Smooth muscle cell (in vitro differentiated cells): ENCODE data around the gene ANKRD33. TPM values are rescaled to one million over a fixed set of nuclear protein-coding genes. Genes with fewer than 3 reads are reported as not detected.

Experiments used
- DNase-seq: peaks from one replicate; lab custom pipeline; 2025; ENCODE audit not compliant: unreplicated experiment; lab: John Stamatoyannopoulos, UW
- H2AFZ ChIP-seq: fragments of 200-600 bp; sonication (generic); 2 replicates; pipeline ENCODE4 v1.6.0; 2016; ENCODE audit warnings: antibody characterized with exemption, low read depth, mild to moderate bottlenecking
- H3F3A ChIP-seq: fragments of 200-600 bp; sonication (generic); 2 replicates; pipeline ENCODE4 v1.6.0; 2017; ENCODE audit warnings: antibody characterized with exemption, low read depth
- H3K27ac ChIP-seq: fragments of 200-600 bp; sonication (generic); 2 replicates; pipeline ENCODE4 v1.5.1; 2016; ENCODE audit warnings: low read depth, mild to moderate bottlenecking
- H3K27me3 ChIP-seq: fragments of 200-600 bp; sonication (generic); 2 replicates; pipeline ENCODE4 v1.6.1; 2016; ENCODE audit warnings: low read depth, mild to moderate bottlenecking
- H3K36me3 ChIP-seq: fragments of 200-600 bp; sonication (generic); 2 replicates; pipeline ENCODE4 v1.5.1; 2016; ENCODE audit warnings: low read depth
- H3K4me1 ChIP-seq: fragments of 200-600 bp; sonication (generic); 2 replicates; pipeline ENCODE4 v1.5.1; 2016; ENCODE audit warnings: low read depth
- H3K4me2 ChIP-seq: fragments of 200-600 bp; sonication (generic); 2 replicates; pipeline ENCODE4 v1.6.0; 2016; ENCODE audit warnings: mild to moderate bottlenecking
- H3K4me3 ChIP-seq: fragments of 200-600 bp; sonication (generic); 2 replicates; pipeline ENCODE4 v1.5.1; 2016; ENCODE audit warnings: mild to moderate bottlenecking
- H3K79me2 ChIP-seq: fragments of 200-600 bp; sonication (generic); 2 replicates; pipeline ENCODE4 v1.6.0; 2016; ENCODE audit warnings: low read depth, mild to moderate bottlenecking
- H3K9ac ChIP-seq: fragments of 200-600 bp; sonication (generic); 2 replicates; pipeline ENCODE4 v1.6.0; 2016; ENCODE audit warnings: low read depth
- H3K9me3 ChIP-seq: fragments of 200-600 bp; sonication (generic); replicated peaks from 2 replicates; pipeline ENCODE4 v1.5.1; 2016; ENCODE audit warnings: low read depth
- H4K20me1 ChIP-seq: fragments of 200-600 bp; sonication (generic); 2 replicates; pipeline ENCODE4 v1.6.0; 2016; ENCODE audit warnings: low read depth
- WGBS: methylation state at CpG from one replicate; pipeline ENCODE4 v1.1.7; 2016; ENCODE audit warnings: low lambda C conversion rate; 5-methylcytosine and 5-hydroxymethylcytosine counted together
- polyA plus RNA-seq: library from polyadenylated mRNA; unstranded; fragments of >200 nt; fragmentation: Nextera tagmentation; extraction: Ambion mirVana; gene quantifications from 2 replicates; pipeline ENCODE4 v1.2.1, GENCODE V29; 2016
- total RNA-seq: library from RNA; depleted of rRNA; stranded (reverse); fragments of >200 nt; gene quantifications from 2 replicates; pipeline ENCODE4 v1.2.3, GENCODE V29; 2014
- TF ChIP-seq, protein P1 (sequence below): fragments of 200-600 bp; sonication (generic); IDR thresholded peaks from 2 replicates; pipeline ENCODE4 v1.5.1; 2017; ENCODE audit warnings: borderline replicate concordance, mild to moderate bottlenecking, antibody characterized with exemption; ENCODE audit not compliant: insufficient read depth, poor library complexity, severe bottlenecking

Gene ANKRD33
- total and polyA plus RNA-seq, 2 experiments from 2014 or later: 1.3 TPM; not detected in 1

DNA sequence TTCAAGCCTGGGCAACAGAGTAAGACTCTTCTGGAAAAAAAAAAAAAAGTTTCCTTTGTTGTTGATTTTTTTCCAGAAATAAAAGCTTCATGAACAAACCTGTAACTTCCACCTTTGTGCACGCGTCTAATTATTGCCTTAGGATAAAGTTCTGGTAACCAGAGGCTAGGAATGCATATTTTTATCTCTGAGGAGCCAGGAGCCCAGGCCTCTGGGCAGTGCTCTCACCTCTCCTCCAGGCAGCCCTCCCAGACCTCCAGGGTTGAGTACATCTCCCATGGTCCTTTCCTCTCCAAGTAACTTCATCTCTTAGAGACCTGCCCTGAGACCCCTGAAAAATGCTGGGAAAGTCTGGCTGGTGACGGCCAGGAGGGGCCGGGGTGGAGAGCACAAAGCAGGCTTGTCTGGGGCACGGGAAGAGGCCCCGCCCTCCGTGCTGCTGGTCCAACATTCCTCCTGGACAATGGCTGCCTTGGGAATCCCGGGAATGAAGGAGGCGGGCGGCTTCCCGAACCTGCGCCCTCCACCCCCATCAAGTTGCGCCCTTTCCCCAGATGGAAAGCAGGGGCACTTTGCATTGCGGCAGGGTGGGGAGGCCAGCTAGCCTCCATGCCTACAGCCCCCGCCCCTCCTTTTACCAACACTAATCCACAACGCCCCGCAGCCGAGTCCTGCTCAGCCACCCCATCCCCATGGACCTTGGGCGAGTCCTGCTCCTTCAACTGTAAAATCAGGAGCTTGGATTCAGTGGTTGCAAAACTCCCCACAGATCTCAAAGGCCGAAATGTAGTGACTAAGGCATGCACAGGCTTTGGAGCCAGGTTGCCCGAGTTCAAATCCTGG lies 32.1 kb upstream of the ANKRD33 start:
- Histone ChIP-seq H3K4me2 (peak overlapping the region; percentile 85), H3K4me1 (peaks cover 10% of the 10 kb centered on the region), H3K79me2 (no peaks in the 10 kb centered on the region), H4K20me1 (no peaks in the 10 kb centered on the region), H2AFZ (peak overlapping the region; percentile 74), H3K9me3 (no peaks in the 10 kb centered on the region), H3K9ac (no peak overlapping the region), H3F3A (peaks cover 5% of the 10 kb centered on the region), H3K36me3 (no peaks in the 10 kb centered on the region), H3K27me3 (no peaks in the 10 kb centered on the region), H3K27ac (no peak overlapping the region), H3K4me3 (peak overlapping the region; percentile 45)
- WGBS: 8% methylated on average over 20 of the region's 21 CpGs
- TF ChIP-seq, protein P1, sequence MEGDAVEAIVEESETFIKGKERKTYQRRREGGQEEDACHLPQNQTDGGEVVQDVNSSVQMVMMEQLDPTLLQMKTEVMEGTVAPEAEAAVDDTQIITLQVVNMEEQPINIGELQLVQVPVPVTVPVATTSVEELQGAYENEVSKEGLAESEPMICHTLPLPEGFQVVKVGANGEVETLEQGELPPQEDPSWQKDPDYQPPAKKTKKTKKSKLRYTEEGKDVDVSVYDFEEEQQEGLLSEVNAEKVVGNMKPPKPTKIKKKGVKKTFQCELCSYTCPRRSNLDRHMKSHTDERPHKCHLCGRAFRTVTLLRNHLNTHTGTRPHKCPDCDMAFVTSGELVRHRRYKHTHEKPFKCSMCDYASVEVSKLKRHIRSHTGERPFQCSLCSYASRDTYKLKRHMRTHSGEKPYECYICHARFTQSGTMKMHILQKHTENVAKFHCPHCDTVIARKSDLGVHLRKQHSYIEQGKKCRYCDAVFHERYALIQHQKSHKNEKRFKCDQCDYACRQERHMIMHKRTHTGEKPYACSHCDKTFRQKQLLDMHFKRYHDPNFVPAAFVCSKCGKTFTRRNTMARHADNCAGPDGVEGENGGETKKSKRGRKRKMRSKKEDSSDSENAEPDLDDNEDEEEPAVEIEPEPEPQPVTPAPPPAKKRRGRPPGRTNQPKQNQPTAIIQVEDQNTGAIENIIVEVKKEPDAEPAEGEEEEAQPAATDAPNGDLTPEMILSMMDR: no peak
- DNase-seq: no peak

DNA sequence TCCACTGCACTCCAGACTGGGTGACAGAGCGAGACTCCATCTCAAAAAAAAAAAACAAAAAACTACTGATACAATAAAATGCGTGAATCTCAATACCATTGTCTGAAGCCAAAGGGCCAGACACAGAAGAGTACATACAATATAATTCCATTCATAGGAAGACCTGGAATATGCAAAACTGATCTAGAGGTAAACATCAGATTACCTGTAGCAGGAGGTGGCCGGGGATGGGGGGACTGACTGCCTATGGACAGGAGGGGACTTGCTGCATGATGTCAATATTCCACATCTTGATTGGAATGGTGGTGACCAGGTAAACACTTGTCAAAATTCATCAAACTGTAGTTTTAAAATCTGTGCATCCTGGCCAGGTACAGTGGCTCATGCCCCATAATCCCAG lies 26.9 kb upstream of the ANKRD33 start:
- WGBS: 96% methylated on average over 3 of the region's 3 CpGs
- no peak overlapping the region for H2AFZ ChIP-seq
- no peak overlapping the region for H3K4me2 ChIP-seq
- H3K27me3 ChIP-seq: no peaks in the 10 kb centered on the region
- H4K20me1 ChIP-seq: no peaks in the 10 kb centered on the region
- no peak overlapping the region for H3K27ac ChIP-seq
- H3K9me3 ChIP-seq: no peaks in the 10 kb centered on the region
- no peaks in the 10 kb centered on the region for H3K36me3 ChIP-seq
- H3K4me1 ChIP-seq: peaks cover 37% of the 10 kb centered on the region
- no peak overlapping the region for H3K4me3 ChIP-seq
- no peak for DNase-seq
- H3K9ac ChIP-seq: no peak overlapping the region
- TF ChIP-seq, protein P1: no peak
- no peaks in the 10 kb centered on the region for H3K79me2 ChIP-seq
- H3F3A ChIP-seq: peaks cover 12% of the 10 kb centered on the region

DNA sequence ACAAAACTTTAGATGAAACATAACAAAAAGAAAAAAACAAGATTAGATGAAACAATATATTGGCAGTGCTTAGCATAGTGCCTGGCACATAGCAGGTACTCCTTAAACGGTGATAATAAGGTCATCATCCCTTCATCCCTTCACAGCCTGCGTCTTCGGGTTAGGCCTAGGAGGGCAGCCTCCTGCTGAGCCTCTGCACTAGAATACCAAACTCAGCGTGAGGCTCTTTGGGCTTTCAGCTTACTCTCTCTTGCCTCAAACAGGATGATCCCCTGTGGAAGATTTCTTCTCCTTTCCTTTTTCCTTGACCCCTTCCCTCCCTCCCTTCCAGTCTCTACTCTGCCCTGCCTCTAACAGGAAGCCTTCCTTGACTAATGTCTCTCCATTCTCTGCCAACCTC lies 25.0 kb upstream of the ANKRD33 start:
- DNase-seq: no peak
- H3K79me2 ChIP-seq: no peaks in the 10 kb centered on the region
- no peaks in the 10 kb centered on the region for H3K36me3 ChIP-seq
- peak overlapping the region; percentile 98 for H3K4me2 ChIP-seq
- 62% methylated on average over 4 of the region's 4 CpGs for WGBS
- H3K4me1 ChIP-seq: peaks cover 38% of the 10 kb centered on the region
- H4K20me1 ChIP-seq: no peaks in the 10 kb centered on the region
- H3F3A ChIP-seq: peaks cover 17% of the 10 kb centered on the region
- H3K27ac ChIP-seq: no peak overlapping the region
- H3K9me3 ChIP-seq: no peaks in the 10 kb centered on the region
- no peaks in the 10 kb centered on the region for H3K27me3 ChIP-seq
- no peak overlapping the region for H3K9ac ChIP-seq
- TF ChIP-seq, protein P1: no peak
- no peak overlapping the region for H2AFZ ChIP-seq
- no peak overlapping the region for H3K4me3 ChIP-seq
